ENCODE data around the gene WWOX. TPM values are rescaled to one million over a fixed set of nuclear protein-coding genes. Genes with fewer than 3 reads are reported as not detected.
"Not testable (repeated sequence)": the region's sequence is repeated elsewhere in the genome, so short reads cannot be mapped to it uniquely, and the experiment has no call there.

Gene WWOX
- total RNA-seq, 2 experiments from 2014 or later = 15.9 to 18.1 TPM

GRCh38 chr16:79050063-79050462 lies 950.6 kb downstream of the WWOX start:
- ChIA-PET POLR2A (interaction anchor here (0.7 kb wide), 1 partner anchor 414 kb away, joined by 3 read pairs; no protein-coding TSS in a partner anchor), CTCF (interaction anchor here (0.8 to 1.1 kb wide), 2 partner anchors 9 to 344 kb away, joined by 3 read pairs; no protein-coding TSS in a partner anchor)

GRCh38 chr16:79051313-79051712 lies 951.9 kb downstream of the WWOX start:
- CTCF ChIA-PET = no interaction called here
- POLR2A ChIA-PET = no interaction called here

- POLR2A ChIA-PET, CTCF ChIA-PET: not testable (repeated sequence)
These were observed 952.7 kb downstream of the WWOX start for GRCh38 chr16:79052198-79052597.

- CTCF ChIA-PET = interaction anchor here (0.6 kb wide), 1 partner anchor 16 kb away, joined by 6 read pairs; no protein-coding TSS in a partner anchor
- POLR2A ChIA-PET = interaction anchor here (0.6 kb wide), 1 partner anchor 156 kb away, joined by 4 read pairs; no protein-coding TSS in a partner anchor
These were observed 954.1 kb downstream of the WWOX start for GRCh38 chr16:79053577-79053976.

- ChIA-PET POLR2A (interaction anchor here (0.6 kb wide), 1 partner anchor 157 kb away, joined by 4 read pairs; no protein-coding TSS in a partner anchor), CTCF (interaction anchor here (0.6 kb wide), 1 partner anchor 15 kb away, joined by 6 read pairs; no protein-coding TSS in a partner anchor)
These were observed 954.9 kb downstream of the WWOX start for GRCh38 chr16:79054211-79054984.

- POLR2A ChIA-PET = no interaction called here
- CTCF ChIA-PET = interaction anchor here (0.7 kb wide), 1 partner anchor 1071 kb away, joined by 4 read pairs; no protein-coding TSS in a partner anchor
These were observed 956.0 kb downstream of the WWOX start for GRCh38 chr16:79055251-79055970.

GRCh38 chr16:79061181-79061580 lies 961.7 kb downstream of the WWOX start:
- CTCF ChIA-PET = no interaction called here
- POLR2A ChIA-PET = no interaction called here

- ChIA-PET CTCF (no interaction called here), POLR2A (no interaction called here)
These were observed 962.9 kb downstream of the WWOX start for GRCh38 chr16:79062336-79062735.

- POLR2A ChIA-PET = no interaction called here
- CTCF ChIA-PET = no interaction called here
These were observed 963.4 kb downstream of the WWOX start for GRCh38 chr16:79062821-79063220.

- ChIA-PET POLR2A (no interaction called here), CTCF (interaction anchor here (0.6 kb wide), 1 partner anchor 296 kb away, joined by 5 read pairs; no protein-coding TSS in a partner anchor)
These were observed 965.0 kb downstream of the WWOX start for GRCh38 chr16:79064256-79064972.

GRCh38 chr16:79066561-79066960 lies 967.1 kb downstream of the WWOX start:
- CTCF ChIA-PET = no interaction called here
- POLR2A ChIA-PET = no interaction called here

- POLR2A ChIA-PET = no interaction called here
- CTCF ChIA-PET = no interaction called here
These were observed 968.1 kb downstream of the WWOX start for GRCh38 chr16:79067600-79067999.

- ChIA-PET POLR2A (interaction anchor here (0.6 to 1.5 kb wide), 4 partner anchors 12 to 528 kb away, joined by 3 to 5 read pairs (median 3); no protein-coding TSS in a partner anchor), CTCF (interaction anchor here (0.6 to 1.0 kb wide), 4 partner anchors 9 to 210 kb away, joined by 3 to 6 read pairs (median 4); no protein-coding TSS in a partner anchor)
These were observed 969.7 kb downstream of the WWOX start for GRCh38 chr16:79069121-79069520.

GRCh38 chr16:79069633-79070032 lies 970.2 kb downstream of the WWOX start:
- POLR2A ChIA-PET = interaction anchor here (0.6 to 1.5 kb wide), 6 partner anchors 12 to 915 kb away, joined by 3 to 8 read pairs (median 3); no protein-coding TSS in a partner anchor
- CTCF ChIA-PET = interaction anchor here (0.6 to 1.0 kb wide), 3 partner anchors 9 to 92 kb away, joined by 3 to 6 read pairs (median 4); no protein-coding TSS in a partner anchor

GRCh38 chr16:79071424-79071823 lies 972.0 kb downstream of the WWOX start:
- ChIA-PET CTCF (no interaction called here), POLR2A (no interaction called here)

GRCh38 chr16:79072517-79072916 lies 973.1 kb downstream of the WWOX start:
- CTCF ChIA-PET = interaction anchor here (0.7 kb wide), 1 partner anchor 295 kb away, joined by 3 read pairs; no protein-coding TSS in a partner anchor
- POLR2A ChIA-PET = no interaction called here

- CTCF ChIA-PET = no interaction called here
These were observed 974.1 kb downstream of the WWOX start for GRCh38 chr16:79073566-79073965.

GRCh38 chr16:79074541-79074940 lies 975.1 kb downstream of the WWOX start:
- POLR2A ChIA-PET = no interaction called here
- CTCF ChIA-PET = interaction anchor here (0.6 to 0.7 kb wide), 2 partner anchors 181 to 301 kb away, joined by 3 read pairs; no protein-coding TSS in a partner anchor

More at GRCh38 chr16:79073566-79073965, 974.1 kb downstream of the WWOX start:
- POLR2A ChIA-PET = no interaction called here

GRCh38 chr16:79074951-79075350 lies 975.5 kb downstream of the WWOX start:
- ChIA-PET POLR2A (interaction anchor here (0.6 kb wide), 1 partner anchor 304 kb away, joined by 4 read pairs; no protein-coding TSS in a partner anchor), CTCF (interaction anchor here (0.6 to 0.7 kb wide), 2 partner anchors 181 to 302 kb away, joined by 3 read pairs; no protein-coding TSS in a partner anchor)
